Activated CD4-positive, alpha-beta T cell treated with anti-CD3 and anti-CD28 coated beads, Interleukin-2, amount 50 U/mL, for 24 hours (primary cell): ENCODE data around the gene ARL2.
A peak's percentile ranks its signal among the peaks of the same experiment; 100 is the strongest.
"Not testable (repeated sequence)": the region's sequence is repeated elsewhere in the genome, so short reads cannot be mapped to it uniquely, and the experiment has no call there.

Experiments used
- DNase-seq, 2 donors: peaks; one replicate each; pipeline ENCODE4 v3.0.0-alpha.2; 2020; ENCODE audit warnings: low read depth in 1 of 2, low spot score in 1 of 2

The ARL2 gene

DNA sequence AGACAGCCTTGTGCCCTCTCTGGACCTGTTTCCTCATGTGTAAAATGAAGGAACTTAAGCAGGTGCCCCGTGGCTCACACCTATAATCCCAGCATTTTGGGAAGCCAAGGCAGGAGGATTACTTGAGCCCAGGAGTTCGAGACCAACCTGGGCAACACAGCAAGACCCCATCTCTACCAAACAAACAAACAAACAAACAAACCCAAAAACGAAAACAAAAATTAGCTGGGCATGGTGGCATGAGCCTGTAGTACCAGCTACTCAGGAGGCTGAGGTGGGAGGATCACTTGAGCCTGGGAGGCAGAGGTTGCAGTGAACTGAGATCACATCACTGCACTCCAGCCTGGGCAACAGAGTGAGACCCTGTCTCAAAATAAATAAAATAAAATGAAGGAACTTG, 10.0 kb upstream of the ARL2 start:
- DNase-seq = not testable (repeated sequence)

- DNase-seq = no peak
Measured at GRCh38 chr11:65008016-65008415, 5.9 kb upstream of the ARL2 start.

- no peak for DNase-seq
Measured at GRCh38 chr11:65008873-65009272, 5.1 kb upstream of the ARL2 start.

- DNase-seq = peak; percentile 80 to 90
Measured at GRCh38 chr11:65013130-65013887, 651 bp upstream of the ARL2 start.

- DNase-seq = no peak
Measured at GRCh38 chr11:65014726-65015227, 817 bp downstream of the ARL2 start.

- no peak for DNase-seq
Measured at GRCh38 chr11:65016705-65017104, 2.7 kb downstream of the ARL2 start.

DNA sequence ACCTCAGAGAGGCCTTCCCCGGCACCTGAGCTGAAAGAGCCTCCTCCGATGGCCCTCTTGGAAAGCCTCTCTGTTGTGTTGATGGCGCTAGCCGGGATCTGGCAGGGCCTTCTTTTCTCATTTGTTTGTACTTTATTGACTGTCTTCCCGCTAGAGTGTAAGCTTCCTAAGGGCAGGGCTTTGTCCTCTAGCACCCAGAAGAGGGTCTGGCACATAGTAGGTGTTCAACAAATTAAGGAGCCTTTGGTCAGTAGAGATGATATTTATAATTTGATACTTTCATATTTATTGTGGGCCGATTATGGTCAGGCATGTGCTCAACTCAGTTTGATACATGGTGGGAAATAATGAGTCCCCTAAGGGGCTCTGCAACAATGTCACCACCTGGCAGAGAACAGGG, 4.0 kb downstream of the ARL2 start:
- no peak for DNase-seq

GRCh38 chr11:65019824-65020223, 5.9 kb downstream of the ARL2 start:
- DNase-seq = no peak

DNA sequence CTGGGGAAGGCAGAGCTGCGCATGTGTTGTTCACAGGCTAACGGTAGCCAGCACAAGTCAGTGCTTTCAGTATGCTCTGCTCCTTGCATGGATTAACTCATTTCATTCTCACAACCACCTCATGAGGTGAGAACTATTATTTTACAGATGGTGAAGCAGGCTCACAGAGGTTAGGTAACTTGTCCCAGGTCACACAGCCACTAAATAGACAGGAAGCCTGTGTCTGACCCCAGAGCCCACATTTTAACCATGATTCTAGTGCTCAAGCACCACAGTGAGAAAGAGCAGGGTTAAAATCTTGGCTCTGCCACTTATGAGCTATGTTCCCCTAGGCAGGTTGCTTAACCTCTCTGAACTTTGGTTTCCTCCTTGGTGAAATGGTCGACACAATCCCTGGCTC, 7.0 kb downstream of the ARL2 start:
- DNase-seq = no peak

- DNase-seq = no peak
Measured at GRCh38 chr11:65021509-65021908, 7.5 kb downstream of the ARL2 start.

DNA sequence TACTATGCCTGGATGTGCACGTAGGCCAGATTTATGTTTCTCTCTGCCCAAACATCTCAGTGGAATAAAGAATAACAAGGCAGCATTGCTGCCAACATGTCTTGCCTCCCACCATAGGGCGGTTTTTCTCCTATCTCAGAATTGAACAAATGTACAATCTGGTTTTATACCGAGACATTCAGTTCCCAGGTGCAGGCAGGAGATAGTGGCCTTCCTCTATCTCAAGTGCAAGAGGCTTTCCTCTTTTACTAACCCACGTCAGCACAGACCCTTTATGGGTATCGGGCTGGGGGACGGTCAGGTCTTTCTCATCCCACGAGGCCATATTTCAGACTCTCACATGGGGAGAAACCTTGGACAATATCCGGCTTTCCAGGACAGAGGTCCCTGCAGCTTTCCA, 9.5 kb downstream of the ARL2 start:
- DNase-seq = not testable (repeated sequence)

DNA sequence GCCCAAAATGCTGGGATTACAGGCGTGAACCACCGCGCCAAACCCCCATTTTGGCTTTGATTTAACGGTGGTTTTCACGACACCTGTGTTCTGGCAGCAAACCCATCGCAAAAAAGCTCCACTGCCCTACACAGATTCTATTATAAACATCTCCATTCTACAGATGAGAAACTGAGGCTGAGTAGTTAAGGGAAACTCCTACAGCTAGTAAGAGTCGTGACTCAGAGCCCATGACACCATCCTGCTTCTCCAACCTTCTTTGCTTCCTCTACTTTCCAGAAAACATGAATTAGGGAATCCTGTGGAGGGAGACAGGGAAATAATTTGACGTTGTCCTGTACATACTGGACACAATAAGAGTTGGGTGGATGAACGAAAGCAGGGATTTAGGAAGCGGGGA, 12.8 kb downstream of the ARL2 start:
- DNase-seq = no peak

GRCh38 chr11:65027213-65028067, 13.5 kb downstream of the ARL2 start, which contains the start of gene SNX15:
Gene SNX15 (plus strand): TSS chr11:65027439. CDS start chr11:65027538, 99 bp downstream.
- peak; percentile 59 to 91 for DNase-seq

- no peak for DNase-seq
Measured at GRCh38 chr11:65032216-65032615, 18.3 kb downstream of the ARL2 start.

DNA sequence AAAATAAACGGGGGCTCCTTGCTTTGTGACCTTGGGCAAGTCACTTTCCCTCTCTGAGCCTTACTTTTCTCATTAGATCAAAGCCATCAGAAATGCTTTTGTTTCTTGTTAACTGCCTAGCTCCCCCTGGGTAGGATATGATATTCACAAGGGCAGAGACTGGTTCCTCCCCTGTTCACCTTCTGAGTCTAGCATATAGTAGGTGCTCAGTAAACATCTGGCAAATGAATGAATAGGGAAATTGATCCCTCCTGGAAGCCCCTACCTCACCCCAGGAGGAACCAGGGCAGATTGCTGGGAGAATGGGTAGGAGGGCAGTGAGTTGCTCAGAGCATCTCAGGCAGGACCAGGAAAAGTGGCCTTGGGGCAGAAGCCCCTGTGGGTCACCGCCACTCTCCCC, 20.5 kb downstream of the ARL2 start:
- DNase-seq = no peak

DNA sequence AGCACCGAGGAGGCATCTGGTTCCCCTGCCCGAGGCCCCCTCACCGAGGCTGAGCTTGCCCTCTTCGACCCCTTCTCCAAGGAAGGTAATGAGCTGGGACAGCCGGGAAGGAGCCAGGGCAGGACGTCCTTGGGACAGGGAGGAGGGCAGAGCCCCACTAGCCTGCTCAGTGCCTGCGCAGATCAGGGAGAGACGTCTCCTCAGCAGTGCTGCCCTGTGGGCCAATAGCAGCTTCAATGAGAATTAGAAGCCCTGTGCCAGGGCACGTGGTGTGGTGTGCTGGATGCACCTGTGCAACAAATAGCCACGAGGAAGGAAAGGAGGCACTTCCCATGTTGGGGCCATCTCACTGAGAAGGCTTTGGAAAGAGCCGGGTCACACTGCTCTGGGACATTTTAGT, 21.6 kb downstream of the ARL2 start:
- DNase-seq = no peak

- DNase-seq = no peak
Measured at GRCh38 chr11:65036931-65037330, 23.0 kb downstream of the ARL2 start.

DNA sequence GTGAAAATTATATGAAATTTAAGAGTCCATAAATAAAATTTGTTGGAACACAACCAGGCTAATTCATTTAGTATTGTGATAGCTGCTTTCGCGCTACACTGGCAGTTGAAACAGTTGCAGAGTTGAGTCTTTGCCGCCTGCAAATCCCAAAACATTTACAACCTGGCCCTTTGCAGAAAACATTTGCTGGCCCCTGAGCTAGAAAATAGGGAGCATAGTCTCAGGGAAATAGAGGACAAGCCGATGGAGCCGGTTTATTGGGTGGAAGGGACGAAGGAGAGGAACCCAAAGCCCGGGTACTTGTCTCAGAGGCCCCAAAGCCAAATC, 26.5 kb downstream of the ARL2 start:
- no peak for DNase-seq

GRCh38 chr11:65040847-65041622, 27.1 kb downstream of the ARL2 start, which contains the start of gene SAC3D1:
Gene SAC3D1 (plus strand): TSS chr11:65041210. CDS start chr11:65041293, 83 bp downstream.
- peak; percentile 75 to 80 for DNase-seq

GRCh38 chr11:65042891-65043290, 28.9 kb downstream of the ARL2 start:
- no peak for DNase-seq

GRCh38 chr11:65043881-65044501, 30.0 kb downstream of the ARL2 start:
- no peak for DNase-seq
